Neuronal stem cell (in vitro differentiated cells): ENCODE results near the gene ATRX.
"Not testable (repeated sequence)": the region's sequence is repeated elsewhere in the genome, so short reads cannot be mapped to it uniquely, and the experiment has no call there.

Experiments used
- DNase-seq: peaks from one replicate; pipeline ENCODE4 v3.0.0-alpha.2; 2013; ENCODE audit warnings: low spot score
- H2AFZ ChIP-seq: one replicate; pipeline ENCODE4 v1.6.1; 2013; ENCODE audit warnings: mild to moderate bottlenecking, low read length, inconsistent platforms
- H2AK5ac ChIP-seq: 2 replicates; pipeline ENCODE4 v1.6.1; 2013; ENCODE audit warnings: low read depth, mild to moderate bottlenecking, inconsistent platforms, low read length, moderate library complexity, mixed read lengths
- H2BK120ac ChIP-seq: 2 replicates; pipeline ENCODE4 v1.6.1; 2013; ENCODE audit warnings: low read depth, mild to moderate bottlenecking, inconsistent platforms, low read length, moderate library complexity, mixed read lengths
- H2BK12ac ChIP-seq: one replicate; pipeline ENCODE4 v1.6.1; 2013; ENCODE audit warnings: low read length, inconsistent platforms
- H2BK15ac ChIP-seq: 2 replicates; pipeline ENCODE4 v1.6.1; 2013; ENCODE audit warnings: mild to moderate bottlenecking, low read length, inconsistent platforms, mixed read lengths
- H2BK5ac ChIP-seq: one replicate; pipeline ENCODE4 v1.6.1; 2013; ENCODE audit warnings: inconsistent platforms, mild to moderate bottlenecking, low read length, moderate library complexity
- H3K14ac ChIP-seq: one replicate; pipeline ENCODE4 v1.6.1; 2013; ENCODE audit warnings: low read length, inconsistent platforms
- H3K18ac ChIP-seq: 2 replicates; pipeline ENCODE4 v1.6.1; 2013; ENCODE audit warnings: low read length, inconsistent platforms
- H3K23ac ChIP-seq: 2 replicates; pipeline ENCODE4 v1.6.1; 2013; ENCODE audit warnings: low read depth, mild to moderate bottlenecking, mixed read lengths, low read length, inconsistent platforms; ENCODE audit not compliant: poor library complexity
- H3K27ac ChIP-seq: replicated peaks from 3 replicates; pipeline ENCODE4 v1.5.1; 2013; ENCODE audit warnings: low read length, inconsistent platforms
- H3K27me3 ChIP-seq, 3 experiments: 2 replicates each; pipeline ENCODE4 v1.6.1; 2013; ENCODE audit warnings: low read length in 3 of 3, mild to moderate bottlenecking in 2 of 3, inconsistent platforms in 1 of 3, low read depth in 1 of 3, mixed read lengths in 1 of 3, moderate library complexity in 1 of 3; ENCODE audit not compliant: control insufficient read depth in 3 of 3, insufficient read depth in 3 of 3
- H3K36me3 ChIP-seq, 2 donors: replicated peaks in 1 of 2; 2 replicates each; pipeline ENCODE4 v1.6.1; 2013; ENCODE audit warnings: low read length in 2 of 2; ENCODE audit not compliant: control insufficient read depth in 2 of 2, insufficient read depth in 2 of 2
- H3K4ac ChIP-seq: 2 replicates; pipeline ENCODE4 v1.6.1; 2013; ENCODE audit warnings: inconsistent platforms, mild to moderate bottlenecking, low read length, moderate library complexity
- H3K4me1 ChIP-seq, 2 donors: 1 replicate in 1 of 2; 2 replicates in 1 of 2; pipeline ENCODE4 v1.6.1; 2013; ENCODE audit warnings: low read length in 2 of 2, low read depth in 1 of 2; ENCODE audit not compliant: control insufficient read depth in 2 of 2, insufficient read depth in 1 of 2
- H3K4me2 ChIP-seq: one replicate; pipeline ENCODE4 v1.6.1; 2013; ENCODE audit warnings: mild to moderate bottlenecking, low read length, inconsistent platforms; ENCODE audit not compliant: insufficient read depth, poor library complexity, severe bottlenecking
- H3K4me3 ChIP-seq, 2 donors: 2 replicates each; pipeline ENCODE4 v1.5.1; 2013; ENCODE audit warnings: low read length in 2 of 2, mild to moderate bottlenecking in 2 of 2, inconsistent platforms in 1 of 2, moderate library complexity in 1 of 2
- H3K79me1 ChIP-seq: one replicate; pipeline ENCODE4 v1.6.1; 2013; ENCODE audit warnings: low read depth, mild to moderate bottlenecking, inconsistent platforms, low read length, moderate library complexity
- H3K9ac ChIP-seq: one replicate; pipeline ENCODE4 v1.6.1; 2013; ENCODE audit warnings: mild to moderate bottlenecking, low read depth, low read length, inconsistent platforms; ENCODE audit not compliant: poor library complexity
- H3K9me3 ChIP-seq, 2 donors: replicated peaks in 1 of 2; 2 replicates each; pipeline versions ENCODE3 to v1.6.1; 2013; ENCODE audit warnings: low read length in 2 of 2, mild to moderate bottlenecking in 2 of 2, inconsistent platforms in 1 of 2, low read depth in 1 of 2, mixed read lengths in 1 of 2, moderate library complexity in 1 of 2; ENCODE audit not compliant: control insufficient read depth in 2 of 2, insufficient read depth in 1 of 2
- H4K8ac ChIP-seq: one replicate; pipeline ENCODE4 v1.6.1; 2013; ENCODE audit warnings: low read depth, mild to moderate bottlenecking, inconsistent platforms, low read length, moderate library complexity
- H4K91ac ChIP-seq: one replicate; pipeline ENCODE4 v1.6.1; 2013; ENCODE audit warnings: low read length, low read depth, mild to moderate bottlenecking, inconsistent platforms; ENCODE audit not compliant: poor library complexity
- WGBS, 2 donors: extraction: QIAGEN DNeasy Blood & Tissue Kit; methylation state at CpG; one replicate each; pipeline ENCODE4 v1.1.7; 2013; ENCODE audit warnings: missing lambda C conversion rate in 2 of 2, mixed read lengths in 1 of 2; ENCODE audit not compliant: insufficient read length in 2 of 2, insufficient replicate concordance in 1 of 2; ENCODE audit errors: extremely low coverage in 2 of 2; 5-methylcytosine and 5-hydroxymethylcytosine counted together

The ATRX gene

DNA sequence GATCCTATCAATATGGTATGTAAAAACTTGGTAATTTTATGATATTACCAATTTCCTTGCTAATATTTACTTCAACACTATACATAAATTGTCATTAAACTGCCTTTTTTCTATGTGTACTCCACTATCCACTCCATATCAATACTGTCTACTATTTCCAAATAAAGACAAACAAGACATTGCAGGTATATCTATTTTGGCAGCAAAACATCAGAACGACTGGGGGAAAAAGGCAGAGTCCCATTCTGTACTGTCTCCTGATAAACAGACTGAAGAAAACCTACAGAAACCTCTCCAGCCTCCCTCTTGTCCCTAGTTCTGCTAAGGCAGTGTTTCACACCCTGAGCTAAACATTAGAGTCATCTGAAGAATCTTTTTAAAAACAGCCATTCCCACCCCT is 96.6 kb downstream of the ATRX start:
- no CpG with 5 or more reads among the region's 1 CpG for WGBS, 2 donors

DNA sequence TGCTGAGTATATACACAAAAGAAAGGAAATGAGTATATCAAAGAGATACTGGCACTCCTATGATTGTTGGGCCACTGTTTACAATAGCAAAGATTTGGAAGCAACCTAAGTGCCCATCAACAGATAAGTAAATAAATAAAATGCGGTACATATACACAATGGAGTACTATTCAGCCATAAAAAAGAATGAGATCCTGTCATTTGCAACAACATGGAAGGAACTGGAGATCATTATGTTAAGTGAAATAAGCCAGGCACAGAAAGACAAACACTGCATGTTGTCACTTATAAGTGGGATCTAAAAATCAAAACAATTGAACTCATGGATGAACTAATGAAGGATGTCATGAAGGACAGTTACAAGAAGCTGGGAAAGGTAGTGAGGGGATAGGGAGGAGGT is 100.3 kb downstream of the ATRX start:
- Histone ChIP-seq H3K36me3 (peaks cover 0 to 88% of the 10 kb centered on the region in 2 donors), H3K9me3 (peaks cover 0 to 12% of the 10 kb centered on the region in 2 donors)
- not testable (repeated sequence) for H3K18ac ChIP-seq, H2BK5ac ChIP-seq, H3K14ac ChIP-seq, H4K8ac ChIP-seq, H3K4me3 ChIP-seq, H2BK120ac ChIP-seq, H2BK12ac ChIP-seq, H4K91ac ChIP-seq, H3K79me1 ChIP-seq, H3K27ac ChIP-seq, H3K4me1 ChIP-seq, H2BK15ac ChIP-seq, H2AK5ac ChIP-seq, H3K23ac ChIP-seq, H3K4me2 ChIP-seq, H3K27me3 ChIP-seq, H3K4ac ChIP-seq, DNase-seq, H3K9ac ChIP-seq, H2AFZ ChIP-seq
- WGBS, 2 donors = no CpG with 5 or more reads among the region's 1 CpG

More for the DNA sequence above, 96.6 kb downstream of the ATRX start:
- Histone ChIP-seq H3K9ac (no peak overlapping the region), H3K4me1 (no peaks in the 10 kb centered on the region), H3K23ac (no peak overlapping the region), H3K9me3 (peaks cover 0 to 12% of the 10 kb centered on the region in 2 donors), H3K36me3 (peaks cover 0 to 83% of the 10 kb centered on the region in 2 donors), H4K91ac (no peak overlapping the region), H3K4me3 (no peak overlapping the region), H2AK5ac (no peak overlapping the region), H2AFZ (no peak overlapping the region), H3K4ac (no peak overlapping the region), H2BK5ac (no peak overlapping the region), H3K14ac (no peak overlapping the region), H3K18ac (no peak overlapping the region), H4K8ac (no peak overlapping the region), H3K27ac (no peak overlapping the region), H2BK120ac (no peak overlapping the region), H3K79me1 (no peaks in the 10 kb centered on the region), H2BK15ac (no peak overlapping the region), H3K4me2 (no peak overlapping the region), H3K27me3 (no peaks in the 10 kb centered on the region), H2BK12ac (no peak overlapping the region)
- DNase-seq = no peak

DNA sequence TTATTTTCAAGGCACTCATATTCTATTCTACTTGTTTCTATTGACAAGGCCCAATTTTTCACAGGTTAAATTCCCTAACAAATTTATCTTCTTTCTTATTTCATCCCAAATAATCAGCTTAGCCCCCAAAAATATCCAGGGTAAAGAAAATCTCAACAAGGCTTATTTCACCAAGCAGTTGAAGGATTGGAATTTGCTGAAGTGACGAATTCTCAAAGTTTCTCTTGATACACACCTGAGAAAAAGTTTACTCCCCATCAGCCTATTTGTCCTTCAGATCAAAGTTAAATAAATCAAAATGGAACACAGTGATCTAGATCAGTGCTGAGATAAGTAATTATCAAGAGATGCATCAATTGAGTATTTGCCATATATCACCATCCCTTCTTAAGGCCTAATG is 106.9 kb downstream of the ATRX start:
- no peak overlapping the region for H2BK12ac ChIP-seq
- H3K27me3 ChIP-seq = no peaks in the 10 kb centered on the region
- H3K4me2 ChIP-seq = no peak overlapping the region
- H3K14ac ChIP-seq = no peak overlapping the region
- no peak overlapping the region for H2BK120ac ChIP-seq
- no peaks in the 10 kb centered on the region for H3K79me1 ChIP-seq
- no CpG with 5 or more reads among the region's 1 CpG for WGBS, 2 donors
- H2AK5ac ChIP-seq = no peak overlapping the region
- H3K36me3 ChIP-seq = peaks cover 0 to 75% of the 10 kb centered on the region in 2 donors
- H3K4ac ChIP-seq = no peak overlapping the region
- no peak overlapping the region for H2BK15ac ChIP-seq
- no peak overlapping the region for H3K18ac ChIP-seq
- no peak overlapping the region for H2AFZ ChIP-seq
- no peak overlapping the region for H3K27ac ChIP-seq
- H4K91ac ChIP-seq = no peak overlapping the region
- no peaks in the 10 kb centered on the region for H3K4me1 ChIP-seq
- H3K9ac ChIP-seq = no peak overlapping the region
- no peak overlapping the region for H3K4me3 ChIP-seq
- no peak for DNase-seq
- H4K8ac ChIP-seq = no peak overlapping the region
- no peak overlapping the region for H3K23ac ChIP-seq
- no peaks in the 10 kb centered on the region for H3K9me3 ChIP-seq
- no peak overlapping the region for H2BK5ac ChIP-seq

DNA sequence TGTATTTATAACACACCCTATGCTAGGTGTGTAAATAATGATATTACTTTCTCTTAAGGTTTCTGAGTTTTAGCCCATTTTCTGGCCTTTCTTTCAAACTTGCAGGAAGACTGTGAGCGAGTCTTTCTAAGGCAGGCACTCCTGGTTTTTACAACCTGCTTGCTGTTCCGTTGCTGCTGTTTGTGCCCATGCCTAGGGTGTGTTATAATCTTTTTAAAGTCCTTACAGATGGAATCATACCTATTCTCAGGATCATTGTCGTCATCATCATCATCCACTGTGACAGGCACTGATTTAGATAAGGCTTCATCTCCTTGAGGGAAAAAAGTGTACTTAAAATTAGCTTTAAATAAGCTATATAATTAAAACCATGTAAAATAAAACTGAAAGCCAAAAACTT is 110.0 kb downstream of the ATRX start:
- Histone ChIP-seq H2AFZ (no peak overlapping the region), H3K4me3 (no peak overlapping the region), H3K14ac (no peak overlapping the region), H4K8ac (no peak overlapping the region), H3K4me1 (no peaks in the 10 kb centered on the region), H3K4ac (no peak overlapping the region), H2BK15ac (no peak overlapping the region), H2BK120ac (no peak overlapping the region), H3K27ac (no peak overlapping the region), H3K9me3 (no peaks in the 10 kb centered on the region), H3K36me3 (peaks cover 0 to 44% of the 10 kb centered on the region in 2 donors), H4K91ac (no peak overlapping the region), H3K23ac (no peak overlapping the region), H3K79me1 (no peaks in the 10 kb centered on the region), H2AK5ac (no peak overlapping the region), H2BK5ac (no peak overlapping the region), H3K4me2 (no peak overlapping the region), H3K9ac (no peak overlapping the region), H3K18ac (no peak overlapping the region), H3K27me3 (no peaks in the 10 kb centered on the region), H2BK12ac (no peak overlapping the region)
- WGBS, 2 donors = no CpG with 5 or more reads among the region's 3 CpGs
- DNase-seq = no peak
